GM19193 (cell line): Measurements from ENCODE around the gene OLFML3.

Experiments used
- POLR2A ChIP-seq: IDR thresholded peaks from 4 replicates; pipeline ENCODE4 v1.6.1; 2011; ENCODE audit not compliant: insufficient read depth, insufficient read length; ENCODE audit errors: extremely low read depth

OLFML3 gene

GRCh38 chr1:113998361-113998760 lies 19.1 kb downstream of the OLFML3 start:
- no peak for TF ChIP-seq POLR2A

DNA sequence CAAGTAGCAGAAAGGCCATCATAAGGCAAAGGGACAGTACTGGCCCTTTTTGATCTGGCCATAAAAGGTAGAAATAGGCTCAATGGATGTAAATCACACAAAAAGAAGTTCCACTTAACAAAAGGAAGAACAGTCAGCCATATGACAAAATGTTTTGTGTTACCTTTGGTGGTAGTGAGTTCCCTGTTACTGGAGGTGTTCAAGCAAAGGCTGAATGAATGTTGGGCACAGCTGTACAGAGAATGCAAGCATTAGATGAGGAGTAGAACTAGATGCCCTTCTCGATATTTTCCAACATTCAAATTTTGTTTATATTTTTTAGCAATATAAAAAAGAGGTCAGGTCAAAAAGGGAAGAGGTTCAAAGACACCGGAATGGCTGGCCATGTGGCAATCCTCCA lies 20.0 kb downstream of the OLFML3 start:
- TF ChIP-seq POLR2A: no peak

DNA sequence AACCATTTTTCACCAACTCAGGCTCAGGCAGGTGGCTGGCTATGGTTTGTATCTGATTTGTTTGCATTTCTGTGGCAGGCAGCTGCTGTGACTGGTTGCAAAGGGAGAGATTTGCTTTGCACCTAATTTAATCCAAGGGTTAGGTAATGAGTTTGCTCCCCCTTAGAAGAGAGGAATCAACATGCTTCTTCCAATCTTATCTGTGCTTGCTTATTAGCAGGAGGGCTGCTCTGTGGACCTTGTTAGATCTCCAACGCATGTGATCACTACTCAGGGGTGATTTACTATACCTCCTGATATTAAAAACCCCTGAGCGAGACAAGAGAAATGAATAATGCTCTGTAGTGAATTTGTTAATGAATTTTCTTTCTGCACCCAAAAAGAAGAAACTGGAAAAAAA lies 20.5 kb downstream of the OLFML3 start:
- TF ChIP-seq POLR2A: no peak

DNA sequence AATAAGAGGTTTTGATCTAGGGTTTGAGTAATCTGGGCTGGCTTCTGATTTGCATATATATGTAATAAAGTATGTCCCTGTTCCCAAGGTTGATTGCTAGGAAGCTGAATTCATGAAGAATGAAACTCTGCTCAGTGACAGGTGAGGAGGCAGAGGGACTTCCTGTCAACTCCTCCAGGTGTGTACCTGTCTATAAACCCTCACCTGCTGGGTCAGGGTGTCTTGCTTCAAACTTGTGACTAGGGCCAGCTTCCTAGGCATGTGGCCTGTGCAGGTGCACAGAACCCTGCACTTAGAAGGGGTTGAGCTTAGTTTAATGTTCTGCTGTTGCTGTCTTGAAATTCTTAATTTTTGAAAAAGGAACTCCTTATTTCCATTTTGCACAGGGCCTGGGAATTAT lies 21.1 kb downstream of the OLFML3 start:
- TF ChIP-seq POLR2A: no peak

- TF ChIP-seq POLR2A: no peak
Observed at GRCh38 chr1:114002492-114003239, 23.4 kb downstream of the OLFML3 start.

DNA sequence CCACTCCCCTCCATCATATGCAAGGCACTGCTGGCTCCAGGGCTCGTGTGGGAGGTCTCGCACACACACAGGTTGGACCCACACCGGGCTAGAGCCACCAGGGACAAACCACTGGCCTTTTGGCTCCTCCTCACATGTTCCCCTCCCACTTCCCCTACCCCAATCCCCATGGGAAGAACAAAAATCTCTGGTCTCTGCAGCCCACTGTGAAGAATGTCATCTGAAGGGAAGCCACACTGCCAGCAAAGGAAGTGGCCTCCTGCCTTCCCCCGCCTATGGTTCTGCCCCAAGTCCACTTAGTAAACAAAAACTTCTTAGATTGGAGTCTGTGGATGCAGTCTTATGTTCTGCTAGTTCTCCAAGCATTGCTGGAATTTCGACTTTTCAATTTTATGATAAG lies 24.2 kb downstream of the OLFML3 start:
- no peak for TF ChIP-seq POLR2A

GRCh38 chr1:114008480-114008941 lies 29.2 kb downstream of the OLFML3 start:
- no peak for TF ChIP-seq POLR2A

DNA sequence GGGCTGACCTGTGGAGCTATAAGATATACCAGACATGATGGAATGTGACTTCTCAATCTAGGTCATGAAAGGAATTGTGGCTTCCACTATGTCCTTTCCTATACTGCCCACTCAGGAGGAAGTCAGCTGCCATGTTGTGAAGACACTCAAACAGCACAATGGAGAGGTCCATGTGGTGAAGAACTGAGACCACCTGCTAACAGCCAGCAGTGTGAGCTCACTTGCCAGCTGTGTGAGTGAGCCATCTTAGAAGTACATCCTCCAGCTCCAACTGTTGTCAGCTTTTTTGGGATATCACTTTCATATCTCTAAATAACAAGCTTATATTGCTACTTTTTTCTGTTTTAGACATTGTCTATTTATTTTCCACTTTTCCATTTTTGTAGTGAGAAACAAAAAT lies 29.7 kb downstream of the OLFML3 start:
- TF ChIP-seq POLR2A: no peak

DNA sequence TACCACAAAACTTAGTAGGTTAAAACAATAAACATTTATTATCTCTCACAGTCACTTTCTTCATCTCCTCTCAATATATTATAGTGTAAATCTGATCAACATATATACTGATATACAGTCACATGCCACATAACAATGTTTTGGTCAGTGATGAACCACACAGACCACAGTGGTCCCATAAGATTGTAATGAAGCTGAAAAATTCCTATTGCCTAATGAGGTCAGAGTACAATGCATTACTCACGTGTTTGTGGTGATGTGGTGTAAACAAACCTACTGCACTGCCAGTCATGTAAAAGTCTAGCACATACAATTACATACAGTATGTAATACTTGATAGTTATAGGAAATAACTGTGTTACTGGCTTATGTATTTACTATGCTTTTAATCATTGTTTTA lies 30.1 kb downstream of the OLFML3 start:
- no peak for TF ChIP-seq POLR2A

GRCh38 chr1:114010433-114011184 lies 31.3 kb downstream of the OLFML3 start:
- no peak for TF ChIP-seq POLR2A

DNA sequence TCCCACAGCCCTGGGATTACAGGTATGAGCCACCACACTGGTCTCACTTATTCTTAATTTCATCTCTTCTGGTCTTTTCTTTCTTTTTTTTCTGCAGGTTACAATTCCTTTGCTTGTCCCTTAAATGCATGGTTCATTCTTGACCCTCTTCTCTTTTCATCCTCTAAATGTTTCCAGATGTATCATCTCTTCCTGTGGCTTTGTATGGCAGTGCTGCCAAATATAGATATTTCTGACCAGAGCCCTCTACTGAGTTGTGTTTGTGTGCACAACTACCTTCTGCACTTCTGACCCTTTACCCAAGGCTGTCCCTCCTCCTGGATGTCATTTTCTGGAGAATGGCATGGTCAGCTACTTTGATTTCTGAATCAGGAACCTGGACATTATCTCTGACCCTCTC lies 32.5 kb downstream of the OLFML3 start:
- no peak for TF ChIP-seq POLR2A

DNA sequence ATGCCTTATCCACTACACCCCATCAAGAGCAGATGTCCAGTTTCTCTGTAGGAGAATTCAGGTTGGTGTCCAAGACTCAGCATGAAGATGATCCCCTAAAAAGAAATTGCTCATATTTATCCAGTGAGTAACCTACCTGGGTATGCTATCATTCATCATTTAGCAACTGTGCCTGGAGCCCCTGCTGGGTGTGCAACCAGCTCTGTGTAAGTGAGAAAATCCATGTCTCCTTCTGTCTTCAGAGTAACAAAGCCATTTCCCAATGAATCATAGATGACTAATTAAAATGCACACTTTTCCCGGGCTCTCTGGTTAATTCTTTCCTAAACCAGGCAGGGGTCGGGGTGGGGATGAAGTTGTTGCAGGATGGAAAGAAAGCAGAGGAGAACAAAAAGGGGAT lies 35.8 kb downstream of the OLFML3 start:
- TF ChIP-seq POLR2A: no peak

- TF ChIP-seq POLR2A: no peak
Observed at GRCh38 chr1:114021665-114022099, 42.4 kb downstream of the OLFML3 start.

DNA sequence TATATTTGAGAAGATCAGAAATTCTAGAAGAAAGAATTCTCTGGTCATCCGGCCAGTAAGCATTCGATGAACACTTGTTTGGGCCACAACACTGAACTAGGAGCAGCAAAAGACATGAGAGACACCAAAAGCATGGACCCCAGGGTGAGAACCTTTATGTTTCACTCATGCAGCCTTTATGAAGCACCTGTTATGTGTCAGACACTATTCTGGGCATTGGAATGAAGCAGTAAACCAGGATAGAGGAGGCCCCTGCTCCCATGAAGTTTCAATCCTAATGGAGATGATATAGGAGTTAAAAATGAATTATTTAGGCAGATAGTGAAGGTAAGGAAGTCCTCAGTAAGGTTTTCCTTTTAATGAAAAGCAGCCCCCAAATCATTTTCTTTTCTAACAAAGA lies 43.6 kb downstream of the OLFML3 start:
- no peak for TF ChIP-seq POLR2A

- TF ChIP-seq POLR2A: no peak
Observed at GRCh38 chr1:114023377-114023776, 44.1 kb downstream of the OLFML3 start.

- no peak for TF ChIP-seq POLR2A
Observed at GRCh38 chr1:114024049-114024448, 44.8 kb downstream of the OLFML3 start.
